Kidney epithelial cell (primary cell): Measurements from ENCODE around the gene CTF1. TPM values are rescaled to one million over a fixed set of nuclear protein-coding genes. Genes with fewer than 3 reads are reported as not detected.

ENCODE experiments used
- DNase-seq: peaks from one replicate; pipeline ENCODE4 v3.0.0-alpha.2; 2010; ENCODE audit warnings: low read depth
- H3K27me3 ChIP-seq: 2 replicates; pipeline ENCODE4 v1.6.0; 2011; ENCODE audit warnings: low read length; ENCODE audit not compliant: control insufficient read depth, insufficient read depth
- H3K36me3 ChIP-seq: 2 replicates; pipeline ENCODE4 v1.5.1; 2011; ENCODE audit warnings: low read length; ENCODE audit not compliant: control insufficient read depth, insufficient read depth
- H3K4me3 ChIP-seq: 2 replicates; pipeline ENCODE4 v1.5.1; 2011; ENCODE audit warnings: low read depth, mild to moderate bottlenecking, control low read depth, low read length
- CTCF ChIP-seq: IDR thresholded peaks from 2 replicates; pipeline ENCODE4 v1.5.1; 2011; ENCODE audit warnings: mild to moderate bottlenecking, moderate library complexity, low read length, control low read depth, inconsistent platforms; ENCODE audit not compliant: insufficient read depth, poor library complexity, severe bottlenecking
- total RNA-seq: library from RNA; depleted of rRNA; stranded (reverse); fragments of >200 nt; gene quantifications from 2 replicates; pipeline ENCODE4 v1.2.3, GENCODE V29; 2015

Gene CTF1
- total RNA-seq, 1 donor from 2014 or later = 1.4 TPM

GRCh38 chr16:30902029-30902972, 5.9 kb downstream of the CTF1 start:
- TF ChIP-seq CTCF = no peak
- Histone ChIP-seq H3K4me3 (peak overlapping the region; percentile 47), H3K36me3 (no peaks in the 10 kb centered on the region), H3K27me3 (no peaks in the 10 kb centered on the region)
- DNase-seq = no peak

DNA sequence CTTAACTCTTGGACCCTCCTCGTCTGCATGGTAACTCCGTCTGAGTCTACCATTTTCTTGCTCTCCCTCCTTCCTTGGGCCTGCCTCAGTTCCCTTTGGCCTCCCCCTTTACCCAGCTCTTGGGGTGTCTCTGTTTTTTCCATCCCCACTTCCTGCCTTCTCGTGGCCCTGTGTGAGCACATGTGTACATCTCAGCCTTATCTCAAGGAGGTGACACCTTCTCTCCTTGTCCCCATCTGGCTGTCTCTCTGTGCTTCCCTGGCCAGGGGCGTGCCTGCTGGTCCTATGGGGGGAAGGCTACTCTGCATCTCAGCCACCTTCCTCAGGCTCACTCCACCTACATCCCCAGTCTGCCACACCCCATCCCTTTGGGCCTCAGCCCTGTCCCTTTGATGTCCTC, 6.6 kb downstream of the CTF1 start:
- no peak for TF ChIP-seq CTCF
- H3K4me3 ChIP-seq = no peak overlapping the region
- H3K36me3 ChIP-seq = no peaks in the 10 kb centered on the region
- no peaks in the 10 kb centered on the region for H3K27me3 ChIP-seq
- no peak for DNase-seq

DNA sequence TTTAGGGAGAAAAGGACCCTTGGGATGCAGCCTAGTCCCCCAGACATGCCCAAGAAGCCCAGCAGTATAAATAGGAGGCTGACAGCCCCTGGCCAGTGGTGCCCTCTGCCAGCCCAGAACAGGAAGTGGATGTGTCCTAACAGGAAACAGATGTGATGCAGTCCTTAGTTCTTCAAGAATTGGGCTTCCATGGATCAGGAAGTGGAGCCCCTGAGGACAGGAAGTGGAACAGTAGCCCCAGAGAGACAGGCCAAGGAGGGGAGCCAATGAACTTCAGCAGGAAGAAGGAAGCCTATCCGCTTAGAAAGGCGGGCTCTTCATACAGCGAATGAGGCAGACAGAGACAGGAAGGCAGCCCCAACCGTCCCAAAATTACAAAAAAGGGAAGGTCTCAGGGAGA, 7.2 kb downstream of the CTF1 start:
- no peaks in the 10 kb centered on the region for H3K27me3 ChIP-seq
- no peak overlapping the region for H3K4me3 ChIP-seq
- no peak for DNase-seq
- no peak for TF ChIP-seq CTCF
- H3K36me3 ChIP-seq = no peaks in the 10 kb centered on the region

GRCh38 chr16:30904114-30904780, 7.8 kb downstream of the CTF1 start:
- Histone ChIP-seq H3K4me3 (no peak overlapping the region), H3K27me3 (no peaks in the 10 kb centered on the region), H3K36me3 (no peaks in the 10 kb centered on the region)
- DNase-seq = no peak
- TF ChIP-seq CTCF = no peak

DNA sequence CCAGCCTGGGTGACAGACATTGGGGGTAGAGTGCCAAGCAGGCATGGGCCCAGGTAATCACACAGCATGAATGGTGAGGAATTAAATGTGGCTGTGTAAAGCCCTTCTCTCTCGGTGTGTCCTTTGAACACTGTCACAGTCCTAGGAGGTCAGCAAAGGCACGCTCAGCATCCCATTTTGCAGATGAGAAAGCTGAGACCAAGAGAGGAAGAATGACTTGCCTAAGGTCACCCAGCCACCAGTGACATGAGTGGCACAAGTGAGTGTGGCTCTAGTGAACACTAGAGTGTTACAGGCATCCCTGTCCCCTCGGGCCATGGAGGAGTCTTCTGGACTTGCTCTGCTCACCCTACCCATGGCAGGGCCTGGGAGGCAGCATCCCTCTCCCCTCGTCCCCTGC, 10.7 kb downstream of the CTF1 start:
- no peak for DNase-seq

More for the DNA sequence above, 10.7 kb downstream of the CTF1 start:
- Histone ChIP-seq H3K27me3 (no peaks in the 10 kb centered on the region), H3K4me3 (no peak overlapping the region), H3K36me3 (no peaks in the 10 kb centered on the region)
- no peak for TF ChIP-seq CTCF
